Skeletal muscle tissue (tissue), 4 donors: ENCODE measurements around the gene DCAF4. TPM values are rescaled to one million over a fixed set of nuclear protein-coding genes. Genes with fewer than 3 reads are reported as not detected.

Source experiments
- H3K27ac ChIP-seq: one replicate; pipeline ENCODE4 v1.7.0; 2013; ENCODE audit warnings: mild to moderate bottlenecking, low read depth, low read length, inconsistent platforms
- H3K27me3 ChIP-seq, 3 donors: one replicate each; pipeline ENCODE4 v1.7.0; 2013; ENCODE audit warnings: low read length in 3 of 3; ENCODE audit not compliant: control insufficient read depth in 3 of 3, insufficient read depth in 3 of 3
- H3K36me3 ChIP-seq, 3 donors: one replicate each; pipeline ENCODE4 v1.7.0; 2013; ENCODE audit warnings: low read length in 3 of 3; ENCODE audit not compliant: control insufficient read depth in 3 of 3, insufficient read depth in 3 of 3
- H3K4me1 ChIP-seq, 3 donors: one replicate each; pipeline ENCODE4 v1.7.0; 2013; ENCODE audit warnings: low read length in 3 of 3, mild to moderate bottlenecking in 3 of 3; ENCODE audit not compliant: control insufficient read depth in 3 of 3, insufficient read depth in 3 of 3
- H3K4me3 ChIP-seq, 3 donors: one replicate each; pipeline ENCODE4 v1.7.0; 2013; ENCODE audit warnings: low read length in 3 of 3
- H3K9ac ChIP-seq, 3 donors: one replicate each; pipeline ENCODE4 v1.7.0; 2013; ENCODE audit warnings: low read length in 3 of 3, mild to moderate bottlenecking in 3 of 3, moderate library complexity in 2 of 3, low read depth in 1 of 3
- H3K9me3 ChIP-seq, 3 donors: one replicate each; pipeline ENCODE4 v1.7.0; 2013; ENCODE audit warnings: low read length in 3 of 3; ENCODE audit not compliant: control insufficient read depth in 3 of 3
- total RNA-seq: library from RNA; depleted of rRNA; stranded (reverse); fragments of >200 nt; gene quantifications from one replicate; pipeline ENCODE4 v1.2.3, GENCODE V29; 2014
- donor health status: Osteomylitis.

The DCAF4 gene
- total RNA-seq, 1 donor from 2014 or later, result 11.5 TPM

DNA sequence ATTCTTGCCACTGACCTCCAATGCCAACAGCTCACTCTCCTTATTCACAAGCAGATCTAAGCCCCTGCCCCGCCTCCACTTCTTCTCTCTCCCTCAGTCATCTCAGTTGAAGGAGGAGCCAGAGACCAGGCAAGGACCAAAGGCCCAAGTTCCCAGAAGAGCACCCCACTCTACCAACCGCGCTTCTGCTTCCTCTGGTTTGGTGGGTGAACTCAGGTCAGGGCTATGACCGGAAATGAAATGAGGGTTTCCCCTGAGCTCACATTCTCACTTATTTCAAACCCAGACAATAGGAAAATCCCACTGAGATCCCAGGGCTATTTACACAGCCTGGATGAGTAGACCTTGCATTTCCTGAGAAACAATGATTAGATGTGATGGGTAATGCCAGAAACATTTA is 42.3 kb upstream of the DCAF4 start:
- Histone ChIP-seq H3K9me3 (no peaks in the 10 kb centered on the region), H3K4me1 (peaks cover 9 to 34% (median 27%) of the 10 kb centered on the region in 3 donors), H3K9ac (no peak overlapping the region), H3K27me3 (no peaks in the 10 kb centered on the region), H3K4me3 (no peak overlapping the region), H3K36me3 (no peaks in the 10 kb centered on the region), H3K27ac (no peak overlapping the region)

DNA sequence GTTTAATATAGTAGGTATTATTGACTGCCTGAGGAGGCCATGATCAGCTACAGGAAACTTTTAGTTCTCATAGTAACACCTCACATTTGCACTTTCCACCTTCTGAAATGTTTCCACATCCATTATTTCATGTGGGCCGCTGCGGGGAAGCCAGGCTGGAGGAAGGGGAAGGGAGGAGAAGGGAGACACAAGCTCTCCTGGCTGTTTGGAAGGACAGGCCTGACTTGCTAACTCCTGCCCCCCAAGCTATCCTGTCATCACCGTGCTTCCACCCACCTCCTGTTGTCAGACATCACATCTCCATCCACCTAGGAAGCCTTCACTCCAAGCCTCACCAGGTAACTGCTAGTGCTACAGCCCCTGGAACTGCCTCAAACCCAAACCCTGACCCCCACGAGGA is 41.9 kb upstream of the DCAF4 start:
- Histone ChIP-seq H3K4me1 (peaks cover 9 to 35% (median 28%) of the 10 kb centered on the region in 3 donors), H3K4me3 (no peak overlapping the region), H3K36me3 (no peaks in the 10 kb centered on the region), H3K27me3 (no peaks in the 10 kb centered on the region), H3K27ac (no peak overlapping the region), H3K9ac (no peak overlapping the region), H3K9me3 (no peaks in the 10 kb centered on the region)

DNA sequence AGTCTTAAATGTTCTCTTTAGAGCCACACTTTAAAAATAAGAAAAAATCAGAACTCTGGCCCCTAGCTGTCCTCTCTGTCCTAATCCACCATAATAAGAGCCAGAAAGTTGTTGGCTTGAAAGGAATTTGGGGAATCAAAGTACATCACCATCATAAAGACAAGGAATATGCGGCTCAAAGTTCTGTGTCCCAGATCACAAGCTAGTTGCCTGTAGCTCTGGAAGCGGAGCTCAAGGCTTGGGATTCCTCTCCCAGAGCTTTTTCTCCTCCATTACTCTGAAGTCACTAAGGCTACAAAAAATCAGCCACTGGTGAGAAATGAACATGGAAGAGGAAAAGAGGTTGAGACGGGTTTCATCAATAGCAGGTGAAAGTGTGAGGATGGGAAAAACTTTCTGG is 38.8 kb upstream of the DCAF4 start:
- no peaks in the 10 kb centered on the region for H3K36me3 ChIP-seq
- H3K27ac ChIP-seq, result no peak overlapping the region
- no peak overlapping the region for H3K4me3 ChIP-seq
- no peaks in the 10 kb centered on the region for H3K9me3 ChIP-seq
- H3K27me3 ChIP-seq, result no peaks in the 10 kb centered on the region
- H3K9ac ChIP-seq, result no peak overlapping the region
- peaks cover 25 to 55% (median 35%) of the 10 kb centered on the region in 3 donors for H3K4me1 ChIP-seq

DNA sequence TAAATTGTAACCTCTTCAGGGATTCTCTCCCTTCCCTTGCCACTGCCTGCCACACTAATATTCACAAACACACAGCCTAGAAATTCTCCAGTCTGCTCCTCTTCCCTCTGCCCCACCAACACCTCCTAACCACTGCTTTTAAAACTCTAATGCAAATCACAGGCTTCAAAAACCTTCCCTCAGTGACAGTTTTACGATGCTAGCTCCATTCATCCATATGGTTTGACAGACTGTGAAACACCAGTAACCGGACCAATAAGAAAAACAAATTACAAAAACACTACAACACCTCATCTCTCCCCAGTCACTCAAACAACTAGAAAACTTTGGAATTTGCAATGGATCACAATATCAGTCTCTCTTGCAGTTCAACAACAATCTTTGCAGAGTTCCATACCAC is 38.1 kb upstream of the DCAF4 start:
- H3K36me3 ChIP-seq, result no peaks in the 10 kb centered on the region
- H3K4me3 ChIP-seq, result no peak overlapping the region
- H3K9ac ChIP-seq, result peak overlapping the region in 1 of 3 donors; percentile 22
- no peaks in the 10 kb centered on the region for H3K27me3 ChIP-seq
- H3K9me3 ChIP-seq, result no peaks in the 10 kb centered on the region
- peaks cover 27 to 55% (median 36%) of the 10 kb centered on the region in 3 donors for H3K4me1 ChIP-seq
- no peak overlapping the region for H3K27ac ChIP-seq

DNA sequence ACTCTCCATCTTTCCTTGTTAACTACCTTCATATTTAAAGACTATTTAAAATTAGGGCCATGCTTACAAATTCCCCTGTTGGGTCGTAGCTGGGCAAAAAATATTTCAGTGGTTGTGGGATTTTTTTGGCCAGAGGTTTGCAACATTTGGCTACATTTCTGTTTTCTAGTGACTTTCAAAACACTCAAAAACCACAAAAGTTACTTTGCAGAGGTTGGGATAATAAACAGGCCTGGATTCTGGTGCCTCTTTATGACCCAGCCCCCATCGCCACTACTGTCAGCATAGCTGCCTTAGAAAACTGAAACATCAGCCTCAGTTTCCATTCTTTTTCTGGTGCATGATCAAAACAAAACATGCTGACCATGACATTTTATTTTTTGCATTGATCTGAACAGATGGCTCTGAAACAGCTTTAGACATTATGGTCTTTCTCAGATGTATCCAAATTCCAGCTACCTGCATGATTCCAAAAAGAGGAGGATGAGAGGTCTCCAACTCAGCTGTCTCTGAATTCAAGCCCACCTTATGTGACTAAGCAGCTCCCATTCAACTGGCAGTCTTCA is 37.5 kb upstream of the DCAF4 start:
- Histone ChIP-seq H3K27ac (no peak overlapping the region), H3K9me3 (no peaks in the 10 kb centered on the region), H3K36me3 (no peaks in the 10 kb centered on the region), H3K4me1 (peaks cover 27 to 51% (median 32%) of the 10 kb centered on the region in 3 donors), H3K9ac (peak overlapping the region in 2 of 3 donors; percentile 17 to 22), H3K27me3 (no peaks in the 10 kb centered on the region), H3K4me3 (no peak overlapping the region)

DNA sequence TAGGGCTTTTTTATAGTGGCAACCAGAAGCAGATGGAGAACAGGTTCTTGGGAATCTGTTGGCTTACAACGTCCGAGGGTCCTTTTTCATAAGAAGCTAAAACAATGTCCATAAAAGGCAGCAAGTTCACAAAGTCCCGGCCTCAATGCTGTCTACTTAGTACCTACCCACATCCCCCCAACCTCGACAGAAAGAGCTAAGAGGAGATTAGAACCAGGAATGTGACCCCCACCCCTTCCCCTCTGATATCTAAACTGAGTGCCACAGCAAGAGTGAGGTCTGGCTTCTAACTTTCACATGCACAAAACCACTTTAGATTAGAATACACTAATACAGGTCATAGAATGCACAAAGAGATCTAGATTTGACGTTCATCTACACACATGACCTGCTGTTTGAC is 36.9 kb upstream of the DCAF4 start:
- Histone ChIP-seq H3K27me3 (no peaks in the 10 kb centered on the region), H3K4me3 (no peak overlapping the region), H3K36me3 (no peaks in the 10 kb centered on the region), H3K27ac (no peak overlapping the region), H3K4me1 (peaks cover 27 to 50% (median 28%) of the 10 kb centered on the region in 3 donors), H3K9ac (peak overlapping the region in 1 of 3 donors; percentile 17), H3K9me3 (no peaks in the 10 kb centered on the region)

DNA sequence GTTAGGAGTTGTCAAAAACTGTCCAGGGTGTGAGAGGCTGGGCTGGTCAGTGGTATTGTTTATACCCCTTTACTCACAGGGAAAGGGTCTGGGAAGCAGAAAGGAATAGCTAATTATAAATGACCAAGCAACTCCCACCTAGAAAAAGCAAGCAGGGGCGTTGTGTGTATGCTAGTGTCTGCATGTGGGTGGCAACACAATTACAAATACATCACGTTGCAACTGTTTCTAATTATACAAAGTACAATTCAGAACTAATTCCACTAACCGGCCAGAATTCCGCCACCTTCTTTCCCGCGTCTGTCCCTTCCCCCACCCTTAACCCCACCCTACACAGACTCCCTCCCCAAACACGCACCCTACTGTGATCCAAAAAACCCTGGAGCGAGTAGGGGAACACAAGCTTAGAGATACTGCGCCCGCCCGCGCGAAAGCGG is 34.6 kb upstream of the DCAF4 start:
- Histone ChIP-seq H3K27ac (no peak overlapping the region), H3K9ac (peak overlapping the region; percentile 45 to 90 (median 80)), H3K4me1 (peaks cover 30 to 56% (median 37%) of the 10 kb centered on the region in 3 donors), H3K36me3 (no peaks in the 10 kb centered on the region), H3K9me3 (no peaks in the 10 kb centered on the region), H3K27me3 (no peaks in the 10 kb centered on the region), H3K4me3 (peak overlapping the region; percentile 83 to 89 (median 88))

DNA sequence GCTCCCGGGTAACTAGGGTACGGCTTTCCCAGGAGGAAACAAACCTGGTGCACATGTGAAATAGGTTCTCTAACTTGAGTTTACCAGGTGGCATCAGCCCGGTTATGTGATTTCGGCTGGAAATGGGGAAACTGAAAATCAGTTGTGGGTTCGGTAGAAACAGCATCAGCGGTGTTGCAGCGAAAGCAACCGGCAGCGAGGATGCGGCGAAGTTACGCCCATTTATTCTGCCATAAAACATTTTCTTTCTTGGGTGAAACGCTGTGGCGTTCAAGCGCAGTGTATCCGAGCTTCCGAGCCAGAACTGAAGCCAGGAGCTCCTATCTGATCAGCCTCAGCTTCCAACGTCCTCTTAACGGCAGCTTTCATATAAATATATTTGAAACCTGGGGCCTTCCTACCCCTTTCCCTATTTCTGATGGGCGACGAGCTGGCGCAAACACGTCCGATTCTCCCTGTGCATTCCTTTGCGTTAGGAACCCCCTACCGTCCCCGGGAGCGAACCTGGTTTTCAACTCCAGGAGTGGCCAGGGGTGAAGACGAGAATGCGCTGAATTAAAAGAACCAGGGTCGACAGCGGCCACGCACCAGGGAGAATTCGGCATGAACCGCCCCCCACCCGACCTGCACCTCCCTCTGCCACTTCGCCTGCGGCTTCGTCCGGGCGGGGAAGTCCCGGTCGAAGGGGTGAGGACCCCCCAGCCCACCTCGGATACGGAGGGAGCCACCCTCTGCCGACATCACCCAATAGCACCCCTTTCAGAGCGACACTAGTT is 34.0 kb upstream of the DCAF4 start:
- H3K36me3 ChIP-seq, result no peaks in the 10 kb centered on the region
- peak overlapping the region; percentile 83 to 89 (median 88) for H3K4me3 ChIP-seq
- H3K27ac ChIP-seq, result no peak overlapping the region
- peak overlapping the region; percentile 80 to 90 (median 81) for H3K9ac ChIP-seq
- peaks cover 26 to 50% (median 37%) of the 10 kb centered on the region in 3 donors for H3K4me1 ChIP-seq
- no peaks in the 10 kb centered on the region for H3K9me3 ChIP-seq
- no peaks in the 10 kb centered on the region for H3K27me3 ChIP-seq

DNA sequence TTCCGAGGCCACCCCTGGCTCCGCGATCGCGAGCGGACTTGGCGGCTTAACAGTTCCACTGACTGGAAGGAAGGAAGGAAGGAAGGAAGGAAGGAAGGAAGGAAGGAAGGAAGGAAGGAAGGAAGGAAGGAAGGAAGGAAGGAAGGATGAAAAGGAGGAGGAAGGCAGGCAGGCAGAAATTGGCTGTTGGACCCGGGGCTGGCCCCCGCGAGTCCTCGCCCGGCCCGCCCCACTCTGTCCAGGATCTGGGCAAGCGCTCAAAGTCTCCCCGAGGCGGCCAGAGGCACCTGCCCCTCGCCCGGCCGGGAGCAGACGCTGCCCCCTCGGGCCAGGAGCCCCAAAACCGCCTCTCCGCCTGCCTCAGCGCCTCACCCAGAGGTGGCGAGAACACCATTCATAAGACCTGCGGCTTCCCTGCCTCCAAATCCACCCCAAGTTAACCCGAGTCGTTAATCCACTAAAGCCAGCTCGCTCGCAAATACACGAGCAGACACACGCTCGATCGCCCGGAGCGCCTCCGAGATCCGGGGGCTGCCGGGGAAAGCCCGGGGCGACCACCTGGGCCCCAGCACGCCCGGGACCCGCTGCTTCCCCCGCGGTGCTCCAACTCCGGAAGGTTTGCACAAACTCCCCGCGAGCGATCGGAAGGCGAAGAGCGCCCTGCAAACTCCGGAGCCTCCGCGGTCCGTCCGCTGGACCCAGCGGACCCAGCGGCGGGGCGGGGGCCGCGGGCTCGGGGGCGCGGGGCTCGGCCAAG is 33.2 kb upstream of the DCAF4 start:
- Histone ChIP-seq H3K4me3 (peak overlapping the region; percentile 83 to 89 (median 88)), H3K9ac (peak overlapping the region; percentile 80 to 90 (median 81))

More for the DNA sequence above, 33.2 kb upstream of the DCAF4 start:
- Histone ChIP-seq H3K27ac (no peak overlapping the region), H3K36me3 (no peaks in the 10 kb centered on the region), H3K27me3 (no peaks in the 10 kb centered on the region), H3K9me3 (no peaks in the 10 kb centered on the region), H3K4me1 (peaks cover 24 to 50% (median 37%) of the 10 kb centered on the region in 3 donors)
